GM18519 (cell line): Measurements from ENCODE around the gene EGFL7.

Experiments
- ATAC-seq: cut with Tn5 transposase; IDR thresholded peaks from one replicate; pipeline ENCODE4 v1.9.1; 2021; ENCODE audit warnings: mild to moderate bottlenecking, moderate library complexity; ENCODE audit not compliant: unreplicated experiment, low FRiP score

The EGFL7 gene

DNA sequence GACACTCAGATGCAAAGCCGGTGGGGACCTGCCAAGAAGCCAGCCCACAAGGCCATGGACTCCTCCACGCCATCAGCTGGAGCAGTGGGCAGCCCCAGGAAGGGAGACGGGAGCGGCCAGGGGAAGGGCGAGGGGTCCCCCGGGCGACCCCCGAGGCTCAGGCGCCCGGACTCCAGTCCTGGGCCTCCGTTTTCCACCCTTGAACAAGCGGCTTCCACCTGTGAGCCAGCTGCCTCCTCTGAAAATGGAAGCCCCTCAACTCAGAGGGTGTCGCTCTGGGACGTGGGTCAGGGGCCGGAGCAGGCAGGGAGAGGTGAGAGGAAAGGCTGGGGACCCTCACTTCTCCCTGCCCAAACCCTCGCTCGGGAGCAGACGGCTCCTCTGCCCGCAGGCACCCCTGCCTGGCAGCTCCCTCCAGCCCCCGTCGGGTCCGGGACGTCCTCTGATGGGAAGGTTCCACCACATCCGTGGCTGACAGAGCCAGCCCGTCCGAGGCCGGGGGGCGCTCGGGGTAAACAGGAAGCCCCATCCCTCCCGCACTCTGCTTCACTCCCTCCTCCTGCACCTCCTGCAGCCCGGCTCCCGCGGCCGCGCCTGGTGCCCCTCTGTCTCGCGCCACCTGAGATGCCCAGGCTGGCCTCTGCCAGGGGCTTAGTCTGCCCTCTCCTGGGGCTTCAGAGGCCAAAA is 3.7 kb upstream of the EGFL7 start:
- no peak for ATAC-seq

DNA sequence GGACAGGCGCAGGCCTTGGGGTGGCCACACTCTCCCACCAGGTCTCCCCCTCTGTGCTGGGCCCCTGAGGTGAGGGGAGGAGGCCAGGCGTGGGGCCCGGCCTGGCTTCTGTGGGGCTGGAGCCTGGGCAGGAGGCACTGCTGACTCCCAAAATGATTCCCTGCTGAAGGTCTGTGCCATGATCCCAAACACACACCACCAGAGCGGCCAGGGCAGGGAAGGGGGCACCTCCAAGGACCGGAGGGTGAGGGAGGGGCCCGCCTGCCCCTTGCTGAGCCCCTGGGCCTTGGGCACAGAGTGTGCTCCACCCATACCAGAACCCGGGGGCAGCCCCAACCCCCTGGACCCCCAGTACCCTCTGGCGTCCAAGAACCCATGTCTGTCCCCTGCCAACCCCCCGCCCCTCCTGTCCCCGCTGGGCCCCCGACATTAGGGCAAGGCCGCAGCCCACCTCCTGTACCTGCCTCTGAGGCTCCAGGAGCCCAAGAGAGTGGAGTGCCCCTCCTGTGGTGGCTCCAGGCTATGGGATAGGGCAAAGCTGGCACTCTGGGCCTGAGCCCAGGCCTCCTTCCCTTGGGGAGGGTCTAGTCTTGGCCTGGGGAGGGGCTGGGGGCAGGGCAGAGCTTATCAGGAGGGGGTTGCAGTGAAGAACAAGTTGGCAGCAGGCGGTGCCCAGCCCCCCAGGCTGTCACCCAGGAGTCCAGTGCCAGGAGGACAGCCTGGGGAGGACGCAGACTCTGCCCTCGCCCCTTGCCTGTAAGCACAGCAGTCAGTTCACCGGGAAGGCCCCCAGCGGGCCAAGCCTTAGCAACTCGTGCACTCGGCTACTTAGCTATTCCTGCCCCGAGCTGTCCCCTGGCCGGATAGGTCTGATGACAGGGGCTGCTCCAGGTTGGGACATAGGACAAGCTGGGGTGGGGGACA is 2.6 kb upstream of the EGFL7 start:
- ATAC-seq: no peak

DNA sequence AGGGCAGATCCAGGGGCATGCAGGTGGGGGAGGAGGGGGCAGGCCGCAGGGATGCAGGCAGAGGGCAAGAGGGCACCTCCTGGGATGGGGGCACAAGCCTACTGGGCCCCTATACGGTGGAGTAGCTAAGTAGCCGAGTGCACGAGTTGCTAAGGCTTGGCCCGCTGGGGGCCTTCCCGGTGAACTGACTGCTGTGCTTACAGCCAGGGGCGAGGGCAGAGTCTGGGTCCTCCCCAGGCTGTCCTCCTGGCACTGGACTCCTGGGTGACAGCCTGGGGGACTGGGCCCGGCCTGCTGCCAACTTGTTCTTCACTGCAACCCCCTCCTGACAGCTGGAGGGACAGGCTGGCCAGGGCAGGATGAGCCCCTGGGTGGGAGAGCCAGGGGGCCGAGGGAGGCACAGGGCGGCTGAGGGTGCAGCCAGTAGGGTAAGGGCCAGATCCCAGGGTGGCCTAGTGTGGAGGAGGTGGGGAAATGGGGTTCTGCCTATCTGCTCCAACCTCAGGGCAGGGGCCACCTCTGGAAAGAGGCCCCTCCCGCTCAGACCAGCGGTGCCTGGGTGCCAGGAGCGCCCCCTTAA is 1.7 kb upstream of the EGFL7 start:
- no peak for ATAC-seq

DNA sequence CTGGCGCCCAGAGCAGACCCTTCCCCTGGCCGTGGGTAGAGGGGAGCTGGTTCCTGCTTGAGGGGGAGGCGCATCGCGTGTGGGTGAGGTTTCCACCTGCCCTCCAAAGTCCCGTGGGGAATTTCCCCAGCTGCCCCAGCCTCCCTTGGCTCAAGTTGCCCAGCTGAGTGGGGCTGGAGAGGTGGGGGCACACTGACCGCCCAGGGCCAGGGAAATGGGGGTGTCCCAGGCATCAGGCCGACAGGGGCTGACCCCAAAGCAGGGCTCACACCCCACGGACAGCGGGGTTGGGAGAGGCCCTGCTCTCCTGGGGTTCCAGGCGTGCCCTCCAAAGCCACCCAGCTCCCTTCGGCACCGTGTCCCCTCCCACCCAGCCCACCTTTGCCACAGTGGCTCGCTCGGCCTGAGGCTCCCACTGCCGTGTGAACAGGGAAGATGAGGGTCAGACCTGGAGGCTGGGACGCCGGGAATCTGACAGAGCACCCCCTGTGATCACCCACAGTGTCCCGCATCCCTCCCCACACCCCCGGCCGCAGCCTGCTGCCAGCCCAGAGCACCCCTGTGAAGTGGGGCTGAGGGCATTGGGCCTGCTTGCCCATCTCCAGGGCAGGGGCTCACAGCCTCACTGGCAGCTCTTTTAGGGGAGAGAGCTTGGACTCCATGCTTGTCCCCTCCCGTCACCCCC is 933 bp upstream of the EGFL7 start:
- no peak for ATAC-seq

DNA sequence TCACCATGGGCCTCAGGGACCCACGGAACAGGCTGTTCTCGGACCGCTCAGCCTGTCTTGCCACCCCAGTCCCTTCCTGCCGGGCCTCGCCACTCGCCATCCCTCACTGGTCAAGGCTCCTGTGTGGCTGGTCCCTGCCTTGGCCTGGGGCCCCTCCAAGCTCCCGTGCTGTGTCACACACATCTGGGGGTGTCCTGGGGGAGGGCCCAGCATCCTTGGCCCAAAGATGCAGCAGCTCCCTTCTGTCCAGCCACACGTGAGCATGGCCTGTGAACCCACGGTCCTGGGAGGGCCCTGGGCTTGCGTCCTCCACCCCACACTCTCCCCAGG is 425 bp upstream of the EGFL7 start:
- no peak for ATAC-seq

DNA sequence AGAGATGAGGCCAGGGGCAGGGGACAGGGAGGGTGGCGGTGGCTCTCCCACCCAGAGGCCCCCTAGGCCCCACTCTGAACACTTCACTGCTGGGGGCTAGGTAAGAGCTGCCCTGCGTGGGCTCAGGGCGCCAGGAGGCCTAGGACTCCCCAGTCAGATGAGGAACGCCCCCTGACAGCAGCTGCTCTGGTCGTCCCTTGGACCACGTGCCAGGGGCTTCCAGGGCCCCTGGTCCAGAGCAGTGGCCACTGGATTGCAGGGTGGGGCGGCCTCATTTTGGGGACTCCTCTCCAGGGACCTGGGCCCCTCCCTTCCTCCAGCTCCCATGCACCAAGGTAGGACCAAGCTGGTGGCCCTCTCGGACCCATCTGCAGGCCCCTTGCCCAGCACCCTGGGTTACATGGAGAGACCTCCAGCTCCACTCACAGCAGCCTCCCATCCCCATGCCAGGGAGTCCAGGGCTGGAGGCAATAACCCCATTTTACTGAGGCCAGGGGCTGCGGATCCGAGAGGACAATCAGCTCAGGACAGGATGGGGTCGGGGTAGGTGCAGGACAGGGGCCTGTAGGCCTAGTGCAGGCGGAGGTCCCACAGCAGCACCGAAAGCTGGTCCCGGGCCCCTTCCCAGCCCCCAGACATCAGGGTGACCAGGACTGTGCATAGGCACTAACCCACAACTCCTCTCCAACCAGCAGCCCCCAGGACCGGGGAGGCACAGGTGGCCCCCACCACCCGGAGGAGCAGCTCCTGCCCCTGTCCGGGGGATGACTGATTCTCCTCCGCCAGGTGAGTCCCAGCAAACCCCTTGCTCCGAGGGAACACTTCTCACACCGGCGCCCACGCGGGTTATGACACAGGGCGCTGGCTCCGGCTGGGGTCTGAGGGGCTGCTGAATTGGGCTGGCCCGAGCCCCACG is 1.5 kb downstream of the EGFL7 start:
- ATAC-seq: no peak

DNA sequence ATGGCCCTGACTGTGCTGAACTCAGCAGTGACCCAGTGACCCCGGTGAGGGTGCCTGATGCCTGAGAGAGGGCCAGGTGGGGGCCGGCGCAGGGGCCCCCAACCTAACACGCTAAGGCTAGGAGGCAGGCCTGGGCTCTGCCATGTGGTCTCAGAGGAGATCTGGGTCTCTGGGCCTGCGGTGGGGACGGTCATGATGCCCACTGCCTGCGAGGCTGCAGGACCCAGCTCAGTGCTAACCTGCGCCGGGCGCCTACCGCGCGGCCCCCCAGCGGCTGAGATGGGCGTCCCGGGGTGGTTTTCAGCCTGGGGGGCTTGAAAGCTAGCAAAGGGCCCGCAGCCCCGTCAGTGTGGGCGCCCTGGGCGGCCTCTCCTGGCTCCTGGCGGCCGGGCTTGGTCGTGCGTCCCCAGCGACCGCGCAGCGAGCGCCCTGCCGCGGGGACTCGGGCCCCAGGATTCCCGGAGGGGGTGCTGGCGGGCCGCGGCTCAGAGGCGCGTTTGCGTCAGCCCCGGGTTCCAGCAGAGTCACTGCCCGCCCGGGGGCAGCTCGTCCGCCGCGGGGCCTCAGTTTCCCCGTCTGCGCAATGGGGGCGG is 2.5 kb downstream of the EGFL7 start:
- ATAC-seq: no peak

DNA sequence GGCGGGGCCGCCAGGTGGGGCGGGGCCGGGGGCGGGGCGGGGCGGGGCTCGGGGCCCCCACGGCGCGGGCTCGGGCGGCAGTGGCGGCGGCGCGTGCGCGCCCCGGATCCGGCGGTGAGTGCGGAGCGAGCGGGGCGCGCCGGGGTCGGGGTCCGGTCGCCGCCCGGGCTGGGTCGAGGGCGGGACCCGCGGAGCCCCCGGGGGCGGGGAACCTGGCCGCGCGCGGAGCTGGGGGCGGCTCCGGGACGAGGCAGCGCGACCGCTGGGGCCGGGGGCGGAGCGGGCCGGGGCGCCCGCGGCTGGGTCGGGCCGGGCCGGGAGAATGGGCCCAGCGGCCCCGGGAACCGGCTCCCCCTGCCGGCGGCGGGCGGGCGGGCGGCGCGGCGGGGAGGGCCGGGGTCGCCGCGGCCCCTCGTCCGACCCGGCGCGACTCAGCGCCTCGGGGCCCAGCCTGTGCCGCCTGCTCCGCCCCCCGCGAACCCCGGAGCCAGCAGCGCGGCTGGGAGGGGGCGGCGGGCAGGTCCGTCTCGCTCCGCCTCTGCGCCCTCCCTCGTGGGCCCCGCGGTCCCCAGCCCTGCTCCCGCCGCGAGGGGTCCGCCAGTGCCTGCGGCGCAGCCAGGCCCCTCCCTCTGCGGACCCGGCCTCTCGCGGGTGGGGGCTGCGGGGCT is 3.1 kb downstream of the EGFL7 start:
- no peak for ATAC-seq

DNA sequence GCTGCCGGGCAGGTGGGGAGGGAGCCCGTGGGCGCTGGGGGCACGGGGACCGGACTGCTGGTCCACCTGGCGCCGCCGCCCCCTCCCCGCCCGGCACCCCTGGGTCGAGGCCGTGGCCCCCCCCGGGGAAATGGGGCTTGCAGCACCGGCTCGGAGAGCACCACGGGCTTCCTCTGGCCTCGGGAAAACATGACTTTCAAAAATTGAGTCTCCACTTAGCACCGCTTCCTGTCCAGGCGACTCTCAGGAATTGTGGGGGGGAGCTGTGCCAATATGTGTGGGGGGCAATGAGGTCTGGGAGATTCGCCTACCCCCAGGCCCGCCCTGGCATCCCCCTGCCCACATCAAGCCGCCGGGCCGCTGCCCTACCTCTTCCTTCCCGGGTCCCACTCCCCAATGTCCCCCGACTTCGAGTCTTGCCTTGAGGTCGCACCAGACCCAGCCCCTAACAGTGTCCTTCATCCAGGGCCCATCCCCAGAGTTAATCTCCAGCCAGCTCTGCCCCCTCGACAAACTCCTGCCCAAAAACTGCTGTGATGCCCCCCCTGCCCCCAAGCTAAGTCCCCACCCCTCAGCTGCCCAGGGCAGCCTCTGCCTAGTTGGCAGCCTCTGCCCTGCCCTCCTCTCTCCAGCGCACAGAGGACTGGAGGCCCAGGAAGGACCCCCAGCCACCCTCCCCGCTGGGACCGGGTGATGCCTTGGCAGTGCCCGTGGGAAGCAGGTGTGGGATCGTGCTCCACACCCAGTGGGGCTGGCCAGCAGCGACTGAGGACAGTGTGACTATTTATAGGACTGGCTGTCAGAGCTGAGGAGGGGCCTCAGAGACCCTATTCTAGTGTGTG is 3.9 kb downstream of the EGFL7 start:
- no peak for ATAC-seq

DNA sequence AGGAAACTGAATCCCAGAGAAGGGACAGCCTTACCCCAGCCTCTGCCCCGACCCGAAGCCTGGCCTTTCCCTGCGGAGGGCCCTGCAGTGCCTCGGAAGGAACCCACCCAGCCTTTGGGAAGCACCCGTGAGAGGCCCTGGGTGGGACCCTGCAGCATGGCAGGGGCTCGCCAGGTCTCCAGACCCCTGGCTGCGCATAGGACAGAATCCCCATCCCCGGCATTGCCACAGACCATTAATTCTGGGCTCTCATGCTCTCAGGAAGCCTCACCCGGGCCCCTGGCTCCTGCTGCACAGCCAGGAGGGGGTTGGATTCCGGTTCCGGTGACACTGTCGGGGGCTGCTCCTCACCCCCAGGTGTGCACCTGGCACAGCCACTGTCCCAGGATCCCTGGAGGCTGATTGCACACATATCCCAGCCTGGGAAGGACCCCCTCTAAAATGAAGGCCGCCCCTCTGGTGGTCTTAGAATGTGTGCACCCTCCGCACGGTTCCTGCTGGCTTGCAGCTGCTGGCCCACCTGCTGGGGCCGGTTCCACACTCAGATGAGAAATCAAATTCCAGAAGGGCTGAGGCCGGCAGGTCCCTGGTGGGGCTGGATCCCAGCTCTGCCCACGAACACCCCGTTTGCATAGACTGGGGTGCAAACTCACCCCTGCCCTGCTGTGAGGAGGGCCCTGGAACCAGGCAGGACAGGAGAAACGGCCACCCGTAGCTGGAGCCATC is 4.7 kb downstream of the EGFL7 start:
- ATAC-seq: no peak

DNA sequence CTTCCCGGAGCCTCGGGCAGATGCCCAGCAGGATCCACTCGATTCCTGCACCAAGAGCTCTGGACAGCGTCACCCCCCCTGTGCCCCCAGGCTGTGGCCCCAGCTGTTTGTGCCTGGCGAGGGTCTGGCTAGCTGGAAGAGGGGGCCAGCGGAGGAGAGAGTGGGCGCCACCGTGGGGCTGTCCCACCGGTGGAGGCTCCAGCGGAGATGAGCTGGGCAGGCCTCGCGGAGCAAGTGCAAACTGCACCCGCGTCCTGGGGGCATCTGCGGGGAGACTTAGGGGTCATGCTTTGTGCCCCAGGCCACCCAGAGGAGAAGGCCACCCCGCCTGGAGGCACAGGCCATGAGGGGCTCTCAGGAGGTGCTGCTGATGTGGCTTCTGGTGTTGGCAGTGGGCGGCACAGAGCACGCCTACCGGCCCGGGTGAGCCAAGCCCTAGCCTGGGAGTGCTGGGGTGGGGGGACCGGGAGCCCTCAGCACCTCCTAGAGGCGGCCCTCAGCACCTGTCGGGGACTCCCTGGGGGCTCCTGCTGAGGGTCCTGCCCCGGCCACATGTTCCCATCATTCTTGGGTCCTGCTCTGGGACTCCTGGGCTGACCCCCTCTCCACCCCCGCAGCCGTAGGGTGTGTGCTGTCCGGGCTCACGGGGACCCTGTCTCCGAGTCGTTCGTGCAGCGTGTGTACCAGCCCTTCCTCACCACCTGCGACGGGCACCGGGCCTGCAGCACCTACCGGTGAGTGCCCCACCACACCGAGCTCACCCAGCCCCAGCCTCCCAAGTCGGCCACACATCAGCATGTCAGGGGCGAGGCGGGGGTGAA is 5.4 kb downstream of the EGFL7 start:
- ATAC-seq: no peak

DNA sequence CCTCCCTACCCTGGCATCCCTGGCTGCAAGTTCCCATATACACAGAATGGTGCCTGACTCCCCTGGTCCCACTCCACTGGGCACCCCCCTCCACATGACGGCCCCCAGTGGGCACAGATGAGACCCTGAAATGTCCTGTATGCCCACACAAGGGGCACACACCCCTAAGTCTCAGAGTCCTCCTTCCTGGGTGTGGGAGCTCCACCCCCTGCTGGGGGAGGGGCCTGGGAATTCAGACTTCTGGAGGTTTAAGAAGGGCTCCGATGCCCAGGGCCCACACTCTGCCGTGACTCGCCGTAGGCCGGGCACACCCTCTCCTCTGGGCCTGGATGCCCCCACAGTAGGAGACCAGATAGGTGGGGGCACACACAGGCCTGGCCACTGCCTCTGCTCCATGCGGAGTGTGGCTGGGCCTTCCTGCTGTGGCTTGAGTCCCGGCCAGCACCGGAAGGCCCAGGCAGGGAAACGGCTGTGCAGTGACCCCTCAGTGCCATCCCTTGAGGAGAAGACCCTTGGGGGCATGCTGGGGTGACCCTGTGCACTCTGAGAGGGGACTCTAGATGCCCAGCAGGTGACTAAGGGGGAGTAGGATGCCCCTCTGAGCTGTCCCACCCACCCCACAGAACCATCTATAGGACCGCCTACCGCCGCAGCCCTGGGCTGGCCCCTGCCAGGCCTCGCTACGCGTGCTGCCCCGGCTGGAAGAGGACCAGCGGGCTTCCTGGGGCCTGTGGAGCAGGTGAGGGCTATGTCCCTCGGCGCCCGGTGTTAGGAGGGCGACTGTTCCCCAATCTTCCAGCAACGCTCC is 6.5 kb downstream of the EGFL7 start:
- no peak for ATAC-seq

DNA sequence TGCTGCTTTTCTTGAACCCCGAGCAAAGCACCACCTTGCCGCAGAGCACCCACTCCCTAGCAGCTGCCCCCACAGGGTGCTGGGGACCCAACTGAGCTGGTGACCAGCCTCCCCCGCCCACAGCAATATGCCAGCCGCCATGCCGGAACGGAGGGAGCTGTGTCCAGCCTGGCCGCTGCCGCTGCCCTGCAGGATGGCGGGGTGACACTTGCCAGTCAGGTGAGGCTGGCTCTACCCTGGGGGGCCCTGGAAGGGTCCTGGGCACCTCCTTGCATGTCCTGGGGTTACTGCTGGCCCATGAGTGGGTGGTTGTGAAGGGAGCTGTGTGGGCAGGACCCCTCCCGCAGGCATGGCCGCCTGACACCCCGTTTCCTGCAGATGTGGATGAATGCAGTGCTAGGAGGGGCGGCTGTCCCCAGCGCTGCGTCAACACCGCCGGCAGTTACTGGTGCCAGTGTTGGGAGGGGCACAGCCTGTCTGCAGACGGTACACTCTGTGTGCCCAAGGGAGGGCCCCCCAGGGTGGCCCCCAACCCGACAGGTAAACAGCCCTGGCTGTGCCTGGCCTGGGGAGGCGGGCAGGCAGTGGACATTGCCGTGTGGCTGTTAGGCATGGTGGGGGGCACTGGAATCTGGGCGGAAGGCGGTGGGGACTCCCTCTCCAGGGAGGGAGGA is 7.2 kb downstream of the EGFL7 start:
- no peak for ATAC-seq

DNA sequence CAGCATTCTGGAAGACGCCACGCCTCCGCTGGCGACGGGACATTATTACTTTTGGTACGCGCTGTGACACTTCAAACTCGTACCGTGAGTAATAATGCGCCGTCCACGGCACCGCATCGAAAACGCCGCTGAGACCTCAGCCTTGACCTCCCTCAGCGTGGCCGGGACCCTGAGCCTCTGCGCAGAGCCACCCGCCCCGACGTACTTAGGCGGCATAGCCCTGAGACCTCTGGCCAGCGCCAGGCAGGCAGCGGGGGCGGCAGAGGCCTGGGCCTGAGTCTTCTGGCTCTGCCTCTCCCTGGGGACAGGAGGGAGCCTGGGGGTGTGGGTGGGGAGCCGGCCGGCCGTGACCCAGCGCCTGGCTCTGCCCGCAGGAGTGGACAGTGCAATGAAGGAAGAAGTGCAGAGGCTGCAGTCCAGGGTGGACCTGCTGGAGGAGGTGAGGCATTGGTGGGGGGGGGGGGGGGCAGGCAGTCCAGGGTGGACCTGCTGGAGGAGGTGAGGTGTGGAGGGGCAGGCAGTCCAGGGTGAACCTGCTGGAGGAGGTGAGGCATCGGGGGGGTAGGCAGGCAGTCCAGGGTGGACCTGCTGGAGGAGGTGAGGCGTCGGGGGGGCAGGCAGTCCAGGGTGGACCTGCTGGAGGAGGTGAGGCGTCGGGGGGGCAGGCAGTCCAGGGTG is 8.0 kb downstream of the EGFL7 start:
- no peak for ATAC-seq

DNA sequence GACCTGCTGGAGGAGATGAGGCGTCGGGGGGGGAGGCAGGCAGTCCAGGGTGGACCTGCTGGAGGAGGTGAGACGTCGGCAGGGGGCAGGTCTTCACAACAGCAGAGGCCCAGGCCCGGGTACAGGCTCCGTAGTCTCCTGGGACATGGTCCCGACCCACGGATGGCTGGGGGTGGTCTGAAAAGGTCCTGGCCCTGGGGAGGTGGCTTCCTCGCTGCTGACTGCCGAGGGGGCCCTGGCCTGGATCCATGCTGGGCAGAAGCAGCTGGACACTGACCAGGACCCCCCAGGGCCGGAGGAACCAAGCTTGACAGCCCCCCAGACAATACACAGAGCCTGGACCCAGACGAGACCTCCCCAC is 8.5 kb downstream of the EGFL7 start:
- ATAC-seq: no peak
